ENCODE data around the gene OSGIN1.
A peak's percentile ranks its signal among the peaks of the same experiment; 100 is the strongest.

OSGIN1 gene

DNA sequence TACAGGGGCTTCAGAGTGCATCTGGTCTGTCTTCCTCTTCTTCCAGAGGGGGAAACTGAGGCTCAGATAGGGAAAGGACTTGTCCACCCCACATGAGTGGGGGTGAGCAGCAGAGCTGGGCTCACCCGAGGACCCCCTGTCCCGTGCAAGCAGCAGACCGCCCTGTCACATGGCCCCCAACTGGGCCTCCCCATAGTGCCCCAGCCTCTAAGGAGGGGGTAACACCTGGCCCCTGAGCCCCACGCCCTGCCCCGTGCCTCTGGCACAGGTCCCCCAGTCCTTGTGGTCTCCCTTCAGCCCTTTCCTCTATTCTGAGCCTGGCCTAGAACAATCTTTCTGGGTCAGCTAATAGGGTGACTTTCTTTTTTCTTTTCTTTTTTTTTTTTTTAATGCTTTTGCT is 8.6 kb downstream of the OSGIN1 start:
- Mint-ChIP-seq H3K27ac (no peak overlapping the region), H3K9me3 (no peaks in the 10 kb centered on the region), H3K36me3 (ENCODE audit: insufficient read depth) (no peaks in the 10 kb centered on the region), H3K4me1 (ENCODE audit: low read depth in 2 of 2) (peaks cover 0 to 4% of the 10 kb centered on the region in 2 donors), H3K4me3 (no peak overlapping the region), H3K27me3 (peaks cover 0 to 12% of the 10 kb centered on the region in 2 donors)
- DNase-seq (no peak), ATAC-seq (replicated peaks) (no peak)

DNA sequence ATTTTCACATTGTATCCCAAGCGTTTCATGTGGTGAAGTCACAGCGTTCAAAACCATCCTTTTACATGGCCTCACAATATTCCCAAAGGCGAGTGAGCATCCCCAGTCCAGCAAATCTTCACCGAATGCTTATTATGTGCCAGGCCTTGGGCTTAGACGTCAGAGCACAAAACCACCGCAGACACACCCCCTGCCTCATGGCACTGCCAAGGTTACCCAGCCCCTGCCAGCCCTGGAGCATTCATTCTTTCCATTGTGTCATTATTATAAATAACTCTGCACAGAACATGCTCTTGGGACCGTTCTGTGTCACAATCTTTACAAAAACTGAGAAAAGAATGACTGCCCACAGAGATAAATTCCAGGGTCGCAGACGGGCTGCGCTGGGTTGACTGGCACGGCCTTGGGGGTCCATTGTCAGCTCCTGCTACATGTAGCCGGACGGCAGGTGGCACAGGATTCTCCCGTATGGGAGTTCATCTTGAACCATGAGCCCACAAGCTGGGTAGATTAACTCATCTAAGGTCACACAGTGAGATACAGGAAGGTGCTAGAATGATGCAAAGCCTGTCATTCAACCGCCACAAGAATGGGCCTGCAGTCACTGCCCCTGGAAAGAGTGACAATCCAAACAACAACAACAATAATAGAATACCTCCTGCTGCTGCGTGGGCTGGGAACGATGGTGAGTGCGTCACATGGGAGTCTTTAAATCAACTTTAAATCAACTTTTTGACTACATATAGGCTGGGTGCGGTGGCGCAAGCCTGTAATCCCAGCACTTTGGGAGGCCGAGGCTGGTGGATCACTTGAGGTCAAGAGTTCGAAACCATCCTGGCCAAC is 10.5 kb downstream of the OSGIN1 start:
- DNase-seq: no peak
- ATAC-seq (replicated peaks): no peak
- Mint-ChIP-seq H3K4me3 (no peak overlapping the region), H3K27ac (no peak overlapping the region), H3K9me3 (no peaks in the 10 kb centered on the region), H3K4me1 (ENCODE audit: low read depth in 2 of 2) (peaks cover 0 to 4% of the 10 kb centered on the region in 2 donors), H3K27me3 (peaks cover 6 to 17% of the 10 kb centered on the region in 2 donors), H3K36me3 (ENCODE audit: insufficient read depth) (no peaks in the 10 kb centered on the region)

DNA sequence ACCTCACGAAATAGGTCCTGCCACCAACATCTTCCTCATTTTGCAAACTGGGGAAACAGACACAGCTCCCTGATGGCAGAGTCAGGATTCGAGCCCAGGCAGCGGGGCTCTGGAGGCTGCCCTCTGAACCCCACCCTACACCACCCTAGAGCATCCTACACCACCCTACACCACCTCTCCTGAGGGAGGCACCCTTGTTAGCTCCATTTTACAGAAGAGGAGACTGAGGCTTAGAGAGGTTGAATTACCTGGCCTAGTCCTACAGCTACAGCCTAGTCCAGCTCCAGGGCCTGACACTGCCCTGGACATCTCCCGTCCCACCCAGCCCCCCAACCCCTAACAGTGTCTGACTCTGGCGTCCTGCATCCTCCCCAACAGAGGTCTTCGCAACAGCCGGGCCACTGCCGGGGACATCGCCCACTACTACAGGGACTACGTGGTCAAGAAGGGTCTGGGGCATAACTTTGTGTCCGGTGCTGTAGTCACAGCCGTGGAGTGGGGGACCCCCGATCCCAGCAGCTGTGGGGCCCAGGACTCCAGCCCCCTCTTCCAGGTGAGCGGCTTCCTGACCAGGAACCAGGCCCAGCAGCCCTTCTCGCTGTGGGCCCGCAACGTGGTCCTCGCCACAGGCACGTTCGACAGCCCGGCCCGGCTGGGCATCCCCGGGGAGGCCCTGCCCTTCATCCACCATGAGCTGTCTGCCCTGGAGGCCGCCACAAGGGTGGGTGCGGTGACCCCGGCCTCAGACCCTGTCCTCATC is 11.8 kb downstream of the OSGIN1 start:
- H3K27ac Mint-ChIP-seq: no peak overlapping the region
- no peak overlapping the region for H3K4me3 Mint-ChIP-seq
- H3K4me1 Mint-ChIP-seq (ENCODE audit: low read depth in 2 of 2): peaks cover 0 to 4% of the 10 kb centered on the region in 2 donors
- DNase-seq (no peak), ATAC-seq (replicated peaks) (no peak)
- no peaks in the 10 kb centered on the region for H3K36me3 Mint-ChIP-seq (ENCODE audit: insufficient read depth)
- H3K27me3 Mint-ChIP-seq: peaks cover 16 to 27% of the 10 kb centered on the region in 2 donors
- no peaks in the 10 kb centered on the region for H3K9me3 Mint-ChIP-seq

DNA sequence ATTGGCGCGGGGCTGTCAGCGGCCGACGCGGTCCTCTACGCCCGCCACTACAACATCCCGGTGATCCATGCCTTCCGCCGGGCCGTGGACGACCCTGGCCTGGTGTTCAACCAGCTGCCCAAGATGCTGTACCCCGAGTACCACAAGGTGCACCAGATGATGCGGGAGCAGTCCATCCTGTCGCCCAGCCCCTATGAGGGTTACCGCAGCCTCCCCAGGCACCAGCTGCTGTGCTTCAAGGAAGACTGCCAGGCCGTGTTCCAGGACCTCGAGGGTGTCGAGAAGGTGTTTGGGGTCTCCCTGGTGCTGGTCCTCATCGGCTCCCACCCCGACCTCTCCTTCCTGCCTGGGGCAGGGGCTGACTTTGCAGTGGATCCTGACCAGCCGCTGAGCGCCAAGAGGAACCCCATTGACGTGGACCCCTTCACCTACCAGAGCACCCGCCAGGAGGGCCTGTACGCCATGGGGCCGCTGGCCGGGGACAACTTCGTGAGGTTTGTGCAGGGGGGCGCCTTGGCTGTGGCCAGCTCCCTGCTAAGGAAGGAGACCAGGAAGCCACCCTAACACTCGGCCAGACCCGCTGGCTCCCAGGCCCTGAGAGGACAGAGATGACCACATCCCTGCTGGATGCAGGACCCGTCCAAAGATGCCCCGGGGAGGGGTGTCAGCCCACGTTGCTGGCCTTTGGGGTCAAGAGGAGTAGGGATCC is 12.6 kb downstream of the OSGIN1 start:
- Mint-ChIP-seq H3K9me3 (no peaks in the 10 kb centered on the region), H3K4me1 (ENCODE audit: low read depth in 2 of 2) (peaks cover 0 to 4% of the 10 kb centered on the region in 2 donors), H3K36me3 (ENCODE audit: insufficient read depth) (no peaks in the 10 kb centered on the region), H3K27ac (no peak overlapping the region), H3K4me3 (no peak overlapping the region), H3K27me3 (peaks cover 19 to 34% of the 10 kb centered on the region in 2 donors)
- ATAC-seq (replicated peaks): no peak
- DNase-seq: no peak

DNA sequence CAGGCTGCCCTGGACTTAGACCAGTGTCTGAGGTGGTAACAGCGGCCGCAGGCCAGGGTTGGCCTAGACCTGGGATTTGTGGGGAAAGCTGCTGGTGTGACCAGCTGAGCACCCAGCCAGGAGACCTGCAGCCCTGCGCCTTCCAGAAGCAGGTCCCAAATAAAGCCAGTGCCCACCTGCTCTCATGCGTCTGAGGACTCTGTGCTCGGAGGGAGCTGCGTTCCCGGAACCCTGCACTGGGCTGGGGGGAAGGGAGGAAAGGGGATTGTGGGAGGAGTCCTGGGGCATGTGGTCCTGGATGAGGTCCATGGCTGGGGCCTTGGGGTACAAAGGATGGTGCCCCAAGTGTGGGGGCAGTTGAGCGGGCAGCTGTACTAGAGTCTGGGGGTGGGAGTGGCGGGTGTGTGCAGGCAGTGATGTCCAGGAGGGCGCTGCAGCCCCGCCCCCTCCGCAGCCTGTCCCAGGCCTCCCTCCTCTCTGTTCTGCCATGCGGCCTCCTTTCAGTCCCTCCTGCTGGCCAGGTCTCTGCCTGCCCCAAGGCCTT is 13.2 kb downstream of the OSGIN1 start:
- no peak overlapping the region for H3K4me3 Mint-ChIP-seq
- ATAC-seq (replicated peaks) (no peak), DNase-seq (no peak)
- peaks cover 0 to 4% of the 10 kb centered on the region in 2 donors for H3K4me1 Mint-ChIP-seq (ENCODE audit: low read depth in 2 of 2)
- H3K27me3 Mint-ChIP-seq: peaks cover 19 to 38% of the 10 kb centered on the region in 2 donors
- H3K27ac Mint-ChIP-seq: no peak overlapping the region
- no peaks in the 10 kb centered on the region for H3K9me3 Mint-ChIP-seq
- H3K36me3 Mint-ChIP-seq (ENCODE audit: insufficient read depth): no peaks in the 10 kb centered on the region

DNA sequence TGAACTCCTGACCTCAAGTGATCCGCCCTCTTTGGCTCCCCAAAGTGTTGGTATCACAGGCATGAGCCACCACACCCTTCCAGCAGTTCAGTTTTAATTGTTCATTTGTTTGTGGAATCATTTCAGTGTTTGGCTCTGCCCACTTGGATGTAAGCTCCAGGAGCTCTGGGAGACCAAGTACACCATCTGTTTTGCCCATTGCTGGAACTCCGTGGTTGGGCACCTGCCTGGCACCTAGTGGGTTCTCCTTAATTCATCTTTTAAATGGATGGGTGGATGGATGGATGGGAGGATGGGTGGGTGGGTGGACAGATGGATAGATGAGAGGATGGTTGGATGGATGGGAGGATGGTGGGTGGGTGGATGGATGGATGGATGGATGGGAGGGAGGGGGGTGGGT is 14.1 kb downstream of the OSGIN1 start:
- Mint-ChIP-seq H3K36me3 (ENCODE audit: insufficient read depth) (no peaks in the 10 kb centered on the region), H3K27me3 (peaks cover 19 to 45% of the 10 kb centered on the region in 2 donors), H3K4me1 (ENCODE audit: low read depth in 2 of 2) (peaks cover 0 to 4% of the 10 kb centered on the region in 2 donors), H3K4me3 (no peak overlapping the region), H3K9me3 (no peaks in the 10 kb centered on the region), H3K27ac (no peak overlapping the region)
- ATAC-seq (replicated peaks) (no peak), DNase-seq (no peak)

DNA sequence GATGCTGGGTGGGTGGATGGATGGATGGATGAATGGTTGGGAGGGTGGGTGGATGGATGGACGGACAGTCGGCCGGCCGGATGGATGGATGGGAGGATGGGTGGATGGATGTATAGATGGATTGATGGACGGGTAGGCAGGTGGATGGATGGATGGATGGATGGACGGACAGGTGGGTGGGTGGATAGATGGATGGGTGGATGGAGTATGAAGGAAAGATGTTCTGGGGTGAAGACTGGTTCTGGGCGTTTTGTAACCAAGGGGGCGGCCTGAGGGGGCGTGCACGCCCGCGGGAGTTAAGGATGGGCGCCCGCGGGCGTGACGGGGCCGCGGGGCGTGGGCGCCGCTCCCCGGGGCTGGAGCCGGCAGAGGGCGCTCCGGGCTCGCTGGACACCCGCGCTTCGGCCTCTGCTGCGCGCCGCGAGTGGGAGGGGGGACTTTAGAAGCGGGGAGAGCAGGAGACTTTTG is 14.8 kb downstream of the OSGIN1 start, which contains the start of gene NECAB2:
Gene NECAB2 (plus strand): TSS at position 407 of the 468 bp plus-strand sequence. CDS start 405 bp downstream, outside the sequence.
- Mint-ChIP-seq H3K4me3 (peak within 1 kb of the TSS; percentile 46 to 57), H3K4me1 (ENCODE audit: low read depth in 2 of 2) (peaks cover 0 to 4% of the 10 kb centered on the region in 2 donors), H3K9me3 (no peaks in the 10 kb centered on the region), H3K27me3 (peaks cover 19 to 50% of the 10 kb centered on the region in 2 donors), H3K36me3 (ENCODE audit: insufficient read depth) (no peaks in the 10 kb centered on the region), H3K27ac (no peak within 1 kb of the TSS)
- ATAC-seq (replicated peaks) (no peak), DNase-seq (no peak)

DNA sequence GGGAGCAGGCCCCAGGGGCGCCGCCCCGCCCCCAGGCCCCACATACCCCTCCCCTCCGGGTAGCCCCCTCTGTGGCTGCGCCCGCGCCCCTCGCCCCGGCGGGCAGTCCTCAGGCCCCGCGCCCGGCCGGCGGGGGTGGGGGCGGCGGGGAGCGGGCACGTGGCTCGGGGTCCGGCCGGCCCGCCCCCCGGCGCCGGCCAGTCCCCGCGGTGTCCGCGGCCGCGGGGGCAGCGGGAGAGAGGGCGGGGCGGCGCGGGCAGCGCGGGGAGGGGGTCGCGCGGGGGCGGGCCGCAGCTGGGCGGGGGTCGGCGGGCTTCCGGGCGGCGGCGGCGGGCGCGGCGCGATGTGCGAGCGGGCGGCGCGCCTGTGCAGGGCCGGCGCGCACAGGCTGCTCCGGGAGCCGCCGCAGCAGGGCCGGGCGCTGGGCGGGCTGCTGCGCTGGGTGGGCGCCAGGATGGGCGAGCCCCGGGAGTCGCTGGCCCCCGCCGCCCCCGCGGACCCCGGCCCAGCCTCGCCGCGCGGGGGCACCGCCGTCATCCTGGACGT is 15.3 kb downstream of the OSGIN1 start:
- Mint-ChIP-seq H3K27ac (no peak overlapping the region), H3K9me3 (no peaks in the 10 kb centered on the region), H3K27me3 (peaks cover 19 to 55% of the 10 kb centered on the region in 2 donors), H3K4me3 (no peak overlapping the region), H3K36me3 (ENCODE audit: insufficient read depth) (no peaks in the 10 kb centered on the region), H3K4me1 (ENCODE audit: low read depth in 2 of 2) (peaks cover 0 to 4% of the 10 kb centered on the region in 2 donors)
- ATAC-seq (replicated peaks) (no peak), DNase-seq (no peak)

DNA sequence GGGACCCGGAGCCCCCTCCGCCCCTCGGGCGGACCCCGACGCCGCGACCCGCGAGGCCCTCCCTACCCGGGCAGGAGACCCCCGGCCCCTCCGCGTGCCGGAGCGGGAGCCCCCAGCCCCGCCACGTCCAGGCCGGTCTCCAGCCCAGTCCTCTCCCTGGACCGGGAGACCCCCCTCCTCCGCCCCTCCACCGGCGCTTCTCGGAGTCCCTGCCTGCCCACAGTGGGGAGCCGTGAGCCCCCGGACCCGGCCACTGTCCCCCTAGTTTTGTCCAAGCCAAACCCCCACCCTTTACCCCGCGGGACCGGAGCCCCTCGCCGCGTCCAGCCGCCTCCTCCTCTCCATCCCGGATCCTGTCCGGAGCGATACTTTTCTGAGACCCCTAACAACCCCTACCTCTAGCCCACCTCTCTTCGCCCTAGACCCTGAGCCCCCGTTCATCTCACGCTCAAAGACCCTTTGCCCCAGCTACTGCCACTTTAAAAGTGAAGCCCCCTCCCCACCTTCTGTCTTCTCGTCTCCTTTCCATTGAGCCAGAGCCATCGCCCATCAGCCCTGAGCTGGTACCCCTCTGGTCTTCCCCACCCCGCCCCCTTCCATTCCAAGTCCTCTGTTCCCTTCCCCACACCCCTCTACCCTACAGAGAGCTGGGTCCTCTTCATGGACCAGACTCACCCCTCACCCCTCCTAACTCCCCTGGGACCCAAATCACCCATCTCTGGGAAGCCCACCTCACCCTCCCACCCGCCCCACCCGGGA is 16.0 kb downstream of the OSGIN1 start:
- peaks cover 19 to 61% of the 10 kb centered on the region in 2 donors for H3K27me3 Mint-ChIP-seq
- ATAC-seq (replicated peaks) (no peak), DNase-seq (no peak)
- H3K4me1 Mint-ChIP-seq (ENCODE audit: low read depth in 2 of 2): peaks cover 0 to 4% of the 10 kb centered on the region in 2 donors
- no peak overlapping the region for H3K27ac Mint-ChIP-seq
- H3K4me3 Mint-ChIP-seq: peak overlapping the region; percentile 40 to 46
- H3K9me3 Mint-ChIP-seq: no peaks in the 10 kb centered on the region
- no peaks in the 10 kb centered on the region for H3K36me3 Mint-ChIP-seq (ENCODE audit: insufficient read depth)

DNA sequence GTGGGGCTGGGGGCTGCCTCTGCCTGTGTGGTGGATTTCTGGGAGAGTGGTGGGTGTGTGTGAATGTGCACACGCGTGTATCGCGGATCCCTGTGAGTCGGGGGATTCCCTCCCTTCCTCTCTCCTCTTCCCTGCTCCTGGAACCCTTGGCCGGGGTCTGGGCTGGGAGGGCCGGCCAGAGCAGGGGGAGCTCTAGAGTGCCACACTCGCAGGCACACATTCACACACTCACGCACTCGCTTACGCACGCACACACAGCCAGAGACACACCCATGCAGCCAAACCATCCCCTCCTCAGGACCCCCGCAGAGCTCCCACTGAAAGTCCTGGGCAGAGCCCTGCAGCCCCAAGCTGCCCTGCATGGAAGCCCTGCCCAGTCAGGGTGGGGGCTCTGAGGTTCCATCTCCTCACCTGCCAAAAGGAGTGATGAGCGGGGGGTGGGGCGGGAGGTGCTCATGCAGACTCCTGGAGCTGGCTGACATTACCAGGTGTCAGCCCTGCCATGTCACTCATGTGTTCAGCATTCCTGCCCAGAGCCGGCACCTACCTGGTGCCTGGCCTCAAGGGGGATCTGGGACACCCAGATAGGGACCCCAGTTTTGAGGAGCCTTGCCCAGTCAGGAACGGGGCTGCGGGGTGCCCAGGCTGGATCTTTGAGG is 16.9 kb downstream of the OSGIN1 start:
- DNase-seq: no peak
- Mint-ChIP-seq H3K4me3 (peak overlapping the region; percentile 46 to 58), H3K9me3 (no peaks in the 10 kb centered on the region), H3K4me1 (ENCODE audit: low read depth in 2 of 2) (peaks cover 0 to 4% of the 10 kb centered on the region in 2 donors), H3K27me3 (peaks cover 19 to 69% of the 10 kb centered on the region in 2 donors), H3K27ac (no peak overlapping the region), H3K36me3 (ENCODE audit: insufficient read depth) (no peaks in the 10 kb centered on the region)
- ATAC-seq (replicated peaks): no peak

DNA sequence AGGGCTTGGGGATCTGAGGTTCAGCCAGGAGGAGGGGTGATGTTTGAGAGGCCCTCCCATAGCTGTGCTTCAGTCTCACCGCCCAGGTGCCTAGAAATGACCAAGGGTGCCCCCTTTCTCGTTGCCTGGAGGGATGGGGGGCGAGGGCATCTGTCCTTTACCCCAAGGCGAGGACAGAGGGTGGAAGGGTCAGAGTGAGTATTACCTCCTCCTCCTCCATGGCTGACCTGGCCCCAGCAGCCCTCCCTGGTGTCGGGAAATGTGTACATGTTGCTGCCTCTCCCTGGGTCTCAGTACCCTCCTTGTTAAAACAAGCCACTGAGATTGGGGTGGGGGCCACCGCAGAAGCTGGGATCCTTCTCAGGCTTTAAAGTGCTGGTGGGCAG is 17.4 kb downstream of the OSGIN1 start:
- DNase-seq: no peak
- H3K36me3 Mint-ChIP-seq (ENCODE audit: insufficient read depth): no peaks in the 10 kb centered on the region
- H3K27ac Mint-ChIP-seq: no peak overlapping the region
- no peak overlapping the region for H3K4me3 Mint-ChIP-seq
- no peaks in the 10 kb centered on the region for H3K9me3 Mint-ChIP-seq
- no peak for ATAC-seq (replicated peaks)
- peaks cover 0 to 4% of the 10 kb centered on the region in 2 donors for H3K4me1 Mint-ChIP-seq (ENCODE audit: low read depth in 2 of 2)
- H3K27me3 Mint-ChIP-seq: peaks cover 19 to 74% of the 10 kb centered on the region in 2 donors
